Astrocyte of the spinal cord (primary cell): ENCODE measurements around the gene PODN.

Experiments used
- DNase-seq: peaks from one replicate; pipeline ENCODE4 v3.0.0; 2011; ENCODE audit warnings: low read depth, low spot score
- H3K4me3 ChIP-seq: 2 replicates; pipeline ENCODE4 v1.5.1; 2011; ENCODE audit warnings: low read depth, mild to moderate bottlenecking, low read length, moderate library complexity
- in situ Hi-C: cut with HindIII; loops from 2 replicates; pipeline ENCODE4 v1.10.0; 2017; ENCODE audit warnings: low sequenced_read_pairs
- TF ChIP-seq, protein P1 (sequence below): IDR thresholded peaks from 2 replicates; pipeline ENCODE4 v1.5.1; 2012; ENCODE audit warnings: low read depth, mild to moderate bottlenecking, low read length, inconsistent platforms

The PODN gene

DNA sequence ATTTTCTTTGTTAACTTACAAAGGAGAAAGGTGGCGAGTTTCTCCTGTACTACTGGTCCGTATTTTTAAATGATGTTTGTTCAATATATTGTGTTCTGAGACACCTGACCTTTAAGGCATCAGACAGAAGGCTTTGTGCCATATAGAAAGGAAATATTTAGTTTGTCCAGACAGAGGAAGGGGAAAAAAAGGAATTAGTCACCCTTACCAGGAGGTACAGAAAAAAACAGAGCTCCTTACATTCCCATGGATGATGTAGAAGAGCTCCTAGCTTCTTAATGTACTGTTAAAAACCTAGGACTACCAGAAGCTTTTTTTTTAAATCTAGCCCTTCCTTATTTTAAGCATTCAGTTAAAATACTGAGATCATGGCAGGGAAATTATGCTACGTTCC lies 12.4 kb upstream of the PODN start:
- no peak overlapping the region for H3K4me3 ChIP-seq
- peak; percentile 45 for DNase-seq
- in situ Hi-C loops: no loop called here
- TF ChIP-seq, protein P1, sequence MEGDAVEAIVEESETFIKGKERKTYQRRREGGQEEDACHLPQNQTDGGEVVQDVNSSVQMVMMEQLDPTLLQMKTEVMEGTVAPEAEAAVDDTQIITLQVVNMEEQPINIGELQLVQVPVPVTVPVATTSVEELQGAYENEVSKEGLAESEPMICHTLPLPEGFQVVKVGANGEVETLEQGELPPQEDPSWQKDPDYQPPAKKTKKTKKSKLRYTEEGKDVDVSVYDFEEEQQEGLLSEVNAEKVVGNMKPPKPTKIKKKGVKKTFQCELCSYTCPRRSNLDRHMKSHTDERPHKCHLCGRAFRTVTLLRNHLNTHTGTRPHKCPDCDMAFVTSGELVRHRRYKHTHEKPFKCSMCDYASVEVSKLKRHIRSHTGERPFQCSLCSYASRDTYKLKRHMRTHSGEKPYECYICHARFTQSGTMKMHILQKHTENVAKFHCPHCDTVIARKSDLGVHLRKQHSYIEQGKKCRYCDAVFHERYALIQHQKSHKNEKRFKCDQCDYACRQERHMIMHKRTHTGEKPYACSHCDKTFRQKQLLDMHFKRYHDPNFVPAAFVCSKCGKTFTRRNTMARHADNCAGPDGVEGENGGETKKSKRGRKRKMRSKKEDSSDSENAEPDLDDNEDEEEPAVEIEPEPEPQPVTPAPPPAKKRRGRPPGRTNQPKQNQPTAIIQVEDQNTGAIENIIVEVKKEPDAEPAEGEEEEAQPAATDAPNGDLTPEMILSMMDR: no peak

DNA sequence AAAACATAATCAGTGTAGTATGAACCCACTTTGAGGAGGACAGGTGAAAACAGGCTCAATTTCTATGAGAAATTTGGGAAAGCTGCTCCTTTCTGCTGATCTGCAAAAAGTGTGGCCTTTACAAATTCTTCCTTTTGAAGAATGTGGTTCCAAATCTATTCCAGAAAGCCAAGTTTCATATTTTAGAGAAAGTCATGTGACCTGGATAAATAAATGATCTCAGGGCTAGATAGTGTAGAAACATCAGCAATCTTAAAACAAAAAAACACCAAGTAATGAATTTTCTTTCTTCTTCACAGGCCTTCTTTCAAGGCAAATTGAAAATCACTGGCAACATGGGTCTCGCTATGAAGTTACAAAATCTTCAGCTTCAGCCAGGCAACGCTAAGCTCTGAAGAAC lies 11.7 kb upstream of the PODN start:
- in situ Hi-C loops: no loop called here

DNA sequence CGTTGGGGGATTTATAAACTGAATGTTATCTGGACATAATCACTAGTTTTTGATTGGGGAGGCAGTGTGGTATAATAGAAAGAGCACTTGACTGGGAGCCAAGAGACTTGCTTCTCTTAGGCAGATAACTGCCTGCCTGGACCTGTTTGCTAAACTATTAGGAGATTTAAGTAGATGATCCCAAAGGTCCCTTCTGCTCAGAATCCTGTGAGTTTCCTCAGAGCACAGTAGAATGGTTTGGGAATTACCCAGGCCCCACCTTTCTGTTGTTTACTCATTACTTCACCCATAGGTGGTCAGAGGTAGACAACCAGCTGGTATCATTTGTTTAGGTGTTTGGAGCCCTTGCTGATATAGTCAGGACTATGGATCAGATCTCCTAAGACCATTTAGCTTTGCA lies 10.3 kb upstream of the PODN start:
- TF ChIP-seq, protein P1: no peak
- in situ Hi-C loops: no loop called here
- DNase-seq: no peak
- no peak overlapping the region for H3K4me3 ChIP-seq

More for the DNA sequence above, 11.7 kb upstream of the PODN start:
- H3K4me3 ChIP-seq: no peak overlapping the region
- no peak for DNase-seq
- TF ChIP-seq, protein P1: no peak

DNA sequence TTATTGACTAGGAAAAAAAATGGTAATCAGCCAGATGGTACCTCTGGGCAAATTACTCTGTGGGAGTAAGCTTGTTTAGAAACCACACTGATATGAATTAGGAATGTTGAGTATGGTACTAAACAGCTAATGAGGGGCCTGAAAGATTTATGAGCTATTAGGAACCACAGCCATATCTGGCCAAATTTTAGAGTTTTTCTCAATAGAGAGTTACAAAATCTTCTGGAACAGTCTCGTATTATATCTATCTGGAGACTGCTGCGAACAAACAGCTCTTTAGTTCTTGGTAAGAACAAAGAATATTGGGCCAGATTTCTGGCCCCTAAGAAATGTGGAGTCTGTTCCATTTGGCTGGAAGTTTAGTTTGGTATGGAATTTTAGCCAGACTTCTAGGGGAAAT lies 4.9 kb upstream of the PODN start:
- in situ Hi-C loops: no loop called here
- TF ChIP-seq, protein P1: no peak

DNA sequence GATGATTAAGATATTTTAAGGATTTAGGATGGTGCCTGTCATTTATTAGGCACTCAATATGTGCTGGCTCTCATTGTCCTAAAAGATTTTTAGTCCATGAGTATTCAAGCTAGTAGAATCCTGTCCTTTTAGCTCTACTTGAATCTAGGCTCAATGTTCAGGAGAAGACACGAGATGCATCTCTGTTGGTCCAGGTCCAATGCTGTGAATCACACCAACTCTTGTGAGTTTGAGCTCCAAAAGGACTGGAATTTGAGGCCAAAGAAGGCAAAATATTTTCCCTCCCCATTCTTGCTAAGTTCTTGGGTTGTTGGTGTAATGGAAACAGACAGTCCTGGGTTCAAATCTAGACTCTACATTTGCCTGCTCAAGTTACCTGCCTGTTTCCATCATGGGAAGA lies 1.4 kb upstream of the PODN start:
- TF ChIP-seq, protein P1: no peak
- DNase-seq: peak; percentile 19
- in situ Hi-C loops: no loop called here
- no peak overlapping the region for H3K4me3 ChIP-seq

More for the DNA sequence above, 4.9 kb upstream of the PODN start:
- no peak for DNase-seq
- no peak overlapping the region for H3K4me3 ChIP-seq

DNA sequence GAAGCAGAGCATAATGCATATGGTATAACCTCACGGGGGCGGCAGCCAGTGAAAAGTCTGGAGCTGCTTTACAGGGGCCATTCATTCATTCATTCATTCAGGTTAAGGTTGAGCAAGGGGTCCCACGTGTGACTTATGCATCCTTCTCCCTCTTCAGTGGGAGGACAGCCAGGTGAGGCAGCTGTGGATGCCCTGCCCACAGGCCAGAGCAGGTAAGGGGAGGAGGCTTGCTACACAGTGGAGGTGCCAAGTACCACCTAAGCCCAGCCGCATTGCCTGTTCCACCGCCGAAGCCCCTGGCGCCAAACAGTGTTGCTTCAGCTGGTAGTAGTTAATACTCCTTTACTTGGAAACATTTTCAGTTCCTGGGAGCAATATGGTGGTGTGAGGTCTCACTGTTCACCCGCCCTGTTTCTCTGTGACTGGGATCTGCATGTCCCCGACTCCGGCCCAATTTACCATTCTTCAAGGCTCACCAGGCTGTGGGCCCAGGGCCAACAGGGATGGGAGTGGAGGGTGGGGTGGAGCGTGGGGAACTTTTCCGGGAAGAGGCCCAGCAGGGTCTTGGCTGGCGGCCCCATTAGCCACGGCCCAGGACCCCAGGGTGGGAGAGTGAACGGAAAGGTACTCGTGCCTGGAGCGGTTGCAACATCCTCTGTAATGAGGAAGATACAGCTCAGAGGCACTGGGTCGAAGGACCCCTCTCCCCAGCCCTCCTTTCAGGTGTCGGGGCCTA lies 722 bp upstream of the PODN start:
- H3K4me3 ChIP-seq: peak overlapping the region; percentile 51
- in situ Hi-C loops: no loop called here

More for the DNA sequence above, 722 bp upstream of the PODN start:
- TF ChIP-seq, protein P1: no peak
- DNase-seq: no peak
